HCT116 (cell line): ENCODE results near the gene ALAD. TPM values are rescaled to one million over a fixed set of nuclear protein-coding genes. Genes with fewer than 3 reads are reported as not detected.

Source experiments
- ATAC-seq: fragments of 200-7000 bp; cut with Tn5 transposase; 2 replicates; pipeline ENCODE4 v1.9.1; 2020; ENCODE audit warnings: mild to moderate bottlenecking, moderate library complexity
- BruUV-seq: library from RNA; stranded (reverse); fragments of 400-500 nt; replicated peaks from 2 replicates; lab custom pipeline; 2021; lab: Mats Ljungman, UMichigan
- CTCF ChIA-PET: fragments of 300-600 bp; sonication (Branson Sonifier 250); formaldehyde crosslinking; loops from one replicate; lab custom pipeline; 2021; ENCODE audit warnings: antibody characterized with exemption; lab: Charles Lee
- POLR2A ChIA-PET: fragments of 300-600, 350-600 bp; sonication (Branson Sonifier 250); formaldehyde crosslinking; loops from one replicate; lab custom pipeline; 2021; ENCODE audit warnings: antibody characterized with exemption; lab: Charles Lee
- RAD21 ChIA-PET, 2 experiments: fragments of 300-600 bp; sonication (Branson Sonifier 250); formaldehyde crosslinking; loops; one replicate each; lab custom pipeline; 2023; ENCODE audit warnings: low total read pairs in 2 of 2; ENCODE audit not compliant: uncharacterized antibody in 2 of 2, unreplicated experiment in 2 of 2, low non-redundant PET in 1 of 2; lab: Charles Lee
- DNase-seq: peaks from one replicate; pipeline ENCODE4 v3.0.0-alpha.2; 2010; ENCODE audit warnings: low read depth, low spot score
- H2AFZ ChIP-seq: fragments of 200-600 bp; shearing (Covaris generic), sonication (generic); 2 replicates; pipeline ENCODE4 v1.6.1; 2017; ENCODE audit warnings: low read depth, mixed run types, mixed read lengths, antibody characterized with exemption, low read length; ENCODE audit not compliant: poor library complexity, severe bottlenecking
- H3K27ac ChIP-seq: 2 replicates; pipeline ENCODE4 v1.5.1; 2012; ENCODE audit warnings: low read depth, low read length
- H3K27me3 ChIP-seq: fragments of 200-600 bp; sonication (generic); 2 replicates; pipeline ENCODE4 v1.6.1; 2016; ENCODE audit warnings: mixed run types, low read length, mixed read lengths; ENCODE audit not compliant: insufficient read depth
- H3K36me3 ChIP-seq, 2 experiments: fragments of 200-500 bp in 1 of 2; fragments of 200-600 bp in 1 of 2; sonication (Bioruptor generic) in 1 of 2; sonication (generic) in 1 of 2; 2 replicates each; pipeline versions ENCODE4 v1.5.1 to v1.6.1; 2014 to 2016; ENCODE audit warnings: low read length in 2 of 2, inconsistent platforms in 1 of 2, mixed read lengths in 1 of 2, mixed run types in 1 of 2; ENCODE audit not compliant: insufficient read depth in 2 of 2, control insufficient read depth in 1 of 2
- H3K4me1 ChIP-seq, 2 experiments: fragments of 200-600 bp in 1 of 2; sonication (generic) in 1 of 2; 2 replicates each; pipeline versions ENCODE4 v1.5.1 to v1.6.1; 2012 to 2017; ENCODE audit warnings: low read length in 2 of 2, inconsistent platforms in 1 of 2, mild to moderate bottlenecking in 1 of 2, mixed read lengths in 1 of 2, mixed run types in 1 of 2, moderate library complexity in 1 of 2; ENCODE audit not compliant: insufficient read depth in 2 of 2, control insufficient read depth in 1 of 2
- H3K4me2 ChIP-seq: fragments of 200-600 bp; sonication (generic); 2 replicates; pipeline ENCODE4 v1.6.1; 2017; ENCODE audit warnings: mixed run types, low read length, mixed read lengths
- H3K4me3 ChIP-seq, 2 experiments: fragments of 200-600 bp in 1 of 2; sonication (generic) in 1 of 2; replicated peaks in 1 of 2; 2 replicates each; pipeline ENCODE4 v1.5.1; 2011 to 2016; ENCODE audit warnings: low read length in 2 of 2, control low read depth in 1 of 2, low read depth in 1 of 2, mild to moderate bottlenecking in 1 of 2, mixed read lengths in 1 of 2, mixed run types in 1 of 2
- H3K79me2 ChIP-seq: fragments of 200-600 bp; sonication (generic); 2 replicates; pipeline ENCODE4 v1.6.1; 2017; ENCODE audit warnings: mild to moderate bottlenecking, mixed run types, low read length, moderate library complexity, mixed read lengths; ENCODE audit not compliant: insufficient read depth
- H3K9ac ChIP-seq: fragments of 200-600 bp; sonication (generic); 2 replicates; pipeline ENCODE4 v1.6.1; 2016; ENCODE audit warnings: low read length, mixed read lengths
- H3K9me2 ChIP-seq: fragments of 200-600 bp; sonication (generic), shearing (Covaris generic); 2 replicates; pipeline ENCODE4 v1.6.1; 2017; ENCODE audit warnings: mixed run types, mild to moderate bottlenecking, moderate library complexity; ENCODE audit not compliant: insufficient read depth
- H3K9me3 ChIP-seq, 2 experiments: fragments of 200-500 bp in 1 of 2; fragments of 200-600 bp in 1 of 2; sonication (Bioruptor generic) in 1 of 2; sonication (generic) in 1 of 2; 2 replicates each; pipeline ENCODE4 v1.6.1; 2014 to 2017; ENCODE audit warnings: low read length in 2 of 2, mixed read lengths in 2 of 2, inconsistent platforms in 1 of 2, low read depth in 1 of 2, mild to moderate bottlenecking in 1 of 2, mixed run types in 1 of 2, moderate library complexity in 1 of 2; ENCODE audit not compliant: control insufficient read depth in 1 of 2, insufficient read depth in 1 of 2
- H4K20me1 ChIP-seq: fragments of 200-600 bp; sonication (generic), shearing (Covaris generic); 2 replicates; pipeline ENCODE4 v1.6.1; 2017; ENCODE audit warnings: mixed run types, mild to moderate bottlenecking, moderate library complexity; ENCODE audit not compliant: insufficient read depth
- CBX3 ChIP-seq: IDR thresholded peaks from 2 replicates; pipeline ENCODE4 v1.6.1; 2012; ENCODE audit warnings: low read depth
- EGR1 ChIP-seq: IDR thresholded peaks from 2 replicates; pipeline ENCODE4 v1.6.1; 2012; ENCODE audit warnings: low read depth
- ELF1 ChIP-seq: IDR thresholded peaks from 2 replicates; pipeline ENCODE4 v1.6.1; 2012; ENCODE audit warnings: low read depth, borderline replicate concordance
- EZH2 ChIP-seq: fragments of 200-600 bp; sonication (generic); IDR thresholded peaks from 2 replicates; pipeline ENCODE4 v1.6.1; 2017; ENCODE audit warnings: antibody characterized with exemption, mixed run types
- EZH2phosphoT487 ChIP-seq: fragments of 200-600 bp; IDR thresholded peaks from 2 replicates; pipeline ENCODE4 v1.6.1; 2018; ENCODE audit warnings: antibody characterized with exemption, borderline replicate concordance
- FOSL1 ChIP-seq: IDR thresholded peaks from 2 replicates; pipeline ENCODE4 v1.6.1; 2012; ENCODE audit warnings: low read depth
- JUND ChIP-seq: IDR thresholded peaks from 2 replicates; pipeline ENCODE4 v1.6.1; 2012
- POLR2A ChIP-seq: IDR thresholded peaks from 2 replicates; pipeline ENCODE4 v1.7.0; 2011; ENCODE audit warnings: borderline replicate concordance; ENCODE audit not compliant: insufficient read depth, insufficient read length; ENCODE audit errors: extremely low read depth
- POLR2AphosphoS5 ChIP-seq: IDR thresholded peaks from 2 replicates; pipeline ENCODE4 v1.6.1; 2011; ENCODE audit warnings: mild to moderate bottlenecking, low read depth, low read length, moderate library complexity
- RAD21 ChIP-seq: IDR thresholded peaks from 2 replicates; pipeline ENCODE4 v1.6.1; 2012; ENCODE audit warnings: low read depth, mild to moderate bottlenecking
- SIN3A ChIP-seq: IDR thresholded peaks from 2 replicates; pipeline ENCODE4 v1.6.1; 2012; ENCODE audit warnings: low read depth
- SP1 ChIP-seq: IDR thresholded peaks from 2 replicates; pipeline ENCODE4 v1.6.1; 2012; ENCODE audit warnings: low read depth
- SRF ChIP-seq: IDR thresholded peaks from 2 replicates; pipeline ENCODE4 v1.6.1; 2012; ENCODE audit warnings: low read depth
- TCF7L2 ChIP-seq: IDR thresholded peaks from 2 replicates; pipeline ENCODE4 v1.7.0; 2011; ENCODE audit warnings: borderline replicate concordance, inconsistent platforms; ENCODE audit not compliant: insufficient read depth, insufficient read length; ENCODE audit errors: extremely low read depth
- YY1 ChIP-seq: IDR thresholded peaks from 2 replicates; pipeline ENCODE4 v1.6.1; 2011; ENCODE audit warnings: low read length, low read depth, moderate library complexity, mild to moderate bottlenecking; ENCODE audit not compliant: insufficient replicate concordance; ENCODE audit errors: extremely low read depth
- ZFX ChIP-seq: fragments of 450-650 bp; IDR thresholded peaks from 2 replicates; pipeline ENCODE4 v1.6.1; 2017
- ZNF274 ChIP-seq: fragments of 200-500 bp; sonication (Bioruptor generic); IDR thresholded peaks from 2 replicates; pipeline ENCODE4 v1.6.1; 2014; ENCODE audit warnings: mild to moderate bottlenecking, low read depth, low read length, inconsistent platforms
- intact Hi-C: fragments of 100-400 bp; cut with micrococcal nuclease; formaldehyde crosslinking; loops from 2 replicates; pipeline ENCODE4 v1.10.0; 2022
- total RNA-seq: library from RNA; stranded (reverse); gene quantifications from one replicate; pipeline ENCODE4 v1.2.1, GENCODE V29; 2021; ENCODE audit not compliant: unreplicated experiment
- TF ChIP-seq, protein P1 (sequence below), 3 experiments: fragments of 200-600 bp in 1 of 3; sonication (generic) in 1 of 3; IDR thresholded peaks in 2 of 3; conservative IDR thresholded peaks in 1 of 3; 2 replicates each; pipeline ENCODE4 v1.5.1; 2012 to 2017; ENCODE audit warnings: low read depth in 2 of 3, low read length in 2 of 3, antibody characterized with exemption in 1 of 3, borderline replicate concordance in 1 of 3, control low read depth in 1 of 3, mild to moderate bottlenecking in 1 of 3, mixed read lengths in 1 of 3, mixed run types in 1 of 3, moderate library complexity in 1 of 3; ENCODE audit not compliant: insufficient read depth in 1 of 3
- TF ChIP-seq, protein P2 (sequence below): IDR thresholded peaks from 2 replicates; pipeline ENCODE4 v1.6.1; 2012
- TF ChIP-seq, protein P3 (sequence below): IDR thresholded peaks from 2 replicates; pipeline ENCODE4 v1.6.1; 2012
- TF ChIP-seq, protein P4 (sequence below): IDR thresholded peaks from 2 replicates; pipeline ENCODE4 v1.6.1; 2011; ENCODE audit warnings: mild to moderate bottlenecking, low read length, moderate library complexity; ENCODE audit not compliant: insufficient replicate concordance; ENCODE audit errors: extremely low read depth

The ALAD gene
- total RNA-seq, 1 experiment from 2014 or later: 14.0 TPM

GRCh38 chr9:113349445-113350094 lies 51.5 kb downstream of the ALAD start, which contains the start of gene BSPRY:
Gene BSPRY (plus strand): TSS chr9:113349541. CDS start chr9:113349580, 39 bp downstream.
- peak within 1 kb of the TSS; percentile 98 for H3K4me2 ChIP-seq
- no peaks in the 10 kb centered on the region for H3K9me2 ChIP-seq
- peak within 1 kb of the TSS; percentile 99 for H2AFZ ChIP-seq
- H4K20me1 ChIP-seq: no peaks in the 10 kb centered on the region
- POLR2A ChIA-PET: interaction anchor here (1.8 kb wide), 1 partner anchor 9 kb away, joined by 13 read pairs; the partner anchor contains the start of gene WDR31
- no peaks in the 10 kb centered on the region for H3K9me3 ChIP-seq
- no peaks in the 10 kb centered on the region for H3K27me3 ChIP-seq
- peak; percentile 18 for DNase-seq
- peaks cover 22% of the 10 kb centered on the region for H3K79me2 ChIP-seq
- ATAC-seq: peak; percentile 94
- CTCF ChIA-PET: no interaction called here
- peak within 1 kb of the TSS; percentile 64 to 72 for H3K4me3 ChIP-seq
- RAD21 ChIA-PET: interaction anchor here in 1 of 2 experiments (0.5 to 0.6 kb wide), 2 partner anchors 27 to 749 kb away, joined by 3 to 6 read pairs; partner anchors contain the start of gene HDHD3
- no TSS peak for BruUV-seq
- H3K36me3 ChIP-seq: no peaks in the 10 kb centered on the region
- peaks cover 3 to 34% of the 10 kb centered on the region in 2 experiments; a peak in 3 of 4 replicates for H3K4me1 ChIP-seq
- H3K9ac ChIP-seq: peak within 1 kb of the TSS; percentile 71
- intact Hi-C loops: no loop called here
- peak within 1 kb of the TSS; percentile 52; the same call in 1 of the 2 replicates for H3K27ac ChIP-seq
- TF ChIP-seq SIN3A (no peak; the same call in 1 of the 2 replicates), EGR1 (no peak), SRF (no peak), POLR2AphosphoS5 (peak; percentile 82), POLR2A (no peak), ZFX (peak; percentile 31; the same call in 1 of the 2 replicates), EZH2 (no peak), YY1 (peak; percentile 82), ELF1 (no peak), SP1 (no peak), RAD21 (no peak), CBX3 (peak; percentile 63; the same call in 1 of the 2 replicates), JUND (peak; percentile 33; the same call in 1 of the 2 replicates), TCF7L2 (no peak), FOSL1 (peak; percentile 31), ZNF274 (no peak), EZH2phosphoT487 (no peak)
- TF ChIP-seq, protein P1, sequence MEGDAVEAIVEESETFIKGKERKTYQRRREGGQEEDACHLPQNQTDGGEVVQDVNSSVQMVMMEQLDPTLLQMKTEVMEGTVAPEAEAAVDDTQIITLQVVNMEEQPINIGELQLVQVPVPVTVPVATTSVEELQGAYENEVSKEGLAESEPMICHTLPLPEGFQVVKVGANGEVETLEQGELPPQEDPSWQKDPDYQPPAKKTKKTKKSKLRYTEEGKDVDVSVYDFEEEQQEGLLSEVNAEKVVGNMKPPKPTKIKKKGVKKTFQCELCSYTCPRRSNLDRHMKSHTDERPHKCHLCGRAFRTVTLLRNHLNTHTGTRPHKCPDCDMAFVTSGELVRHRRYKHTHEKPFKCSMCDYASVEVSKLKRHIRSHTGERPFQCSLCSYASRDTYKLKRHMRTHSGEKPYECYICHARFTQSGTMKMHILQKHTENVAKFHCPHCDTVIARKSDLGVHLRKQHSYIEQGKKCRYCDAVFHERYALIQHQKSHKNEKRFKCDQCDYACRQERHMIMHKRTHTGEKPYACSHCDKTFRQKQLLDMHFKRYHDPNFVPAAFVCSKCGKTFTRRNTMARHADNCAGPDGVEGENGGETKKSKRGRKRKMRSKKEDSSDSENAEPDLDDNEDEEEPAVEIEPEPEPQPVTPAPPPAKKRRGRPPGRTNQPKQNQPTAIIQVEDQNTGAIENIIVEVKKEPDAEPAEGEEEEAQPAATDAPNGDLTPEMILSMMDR (IDR thresholded peaks at IDR 0.05 in 2 of 3, conservative IDR thresholded peaks at IDR 0.05 in 1 of 3; ENCODE audit: borderline replicate concordance in 1 of 3, insufficient read depth in 1 of 3, low read depth in 2 of 3, low read length in 2 of 3): no peak
- TF ChIP-seq, protein P2, sequence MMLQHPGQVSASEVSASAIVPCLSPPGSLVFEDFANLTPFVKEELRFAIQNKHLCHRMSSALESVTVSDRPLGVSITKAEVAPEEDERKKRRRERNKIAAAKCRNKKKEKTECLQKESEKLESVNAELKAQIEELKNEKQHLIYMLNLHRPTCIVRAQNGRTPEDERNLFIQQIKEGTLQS: no peak
- TF ChIP-seq, protein P3, sequence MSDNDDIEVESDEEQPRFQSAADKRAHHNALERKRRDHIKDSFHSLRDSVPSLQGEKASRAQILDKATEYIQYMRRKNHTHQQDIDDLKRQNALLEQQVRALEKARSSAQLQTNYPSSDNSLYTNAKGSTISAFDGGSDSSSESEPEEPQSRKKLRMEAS: peak; percentile 52; the same call in 1 of the 2 replicates
- TF ChIP-seq, protein P4, sequence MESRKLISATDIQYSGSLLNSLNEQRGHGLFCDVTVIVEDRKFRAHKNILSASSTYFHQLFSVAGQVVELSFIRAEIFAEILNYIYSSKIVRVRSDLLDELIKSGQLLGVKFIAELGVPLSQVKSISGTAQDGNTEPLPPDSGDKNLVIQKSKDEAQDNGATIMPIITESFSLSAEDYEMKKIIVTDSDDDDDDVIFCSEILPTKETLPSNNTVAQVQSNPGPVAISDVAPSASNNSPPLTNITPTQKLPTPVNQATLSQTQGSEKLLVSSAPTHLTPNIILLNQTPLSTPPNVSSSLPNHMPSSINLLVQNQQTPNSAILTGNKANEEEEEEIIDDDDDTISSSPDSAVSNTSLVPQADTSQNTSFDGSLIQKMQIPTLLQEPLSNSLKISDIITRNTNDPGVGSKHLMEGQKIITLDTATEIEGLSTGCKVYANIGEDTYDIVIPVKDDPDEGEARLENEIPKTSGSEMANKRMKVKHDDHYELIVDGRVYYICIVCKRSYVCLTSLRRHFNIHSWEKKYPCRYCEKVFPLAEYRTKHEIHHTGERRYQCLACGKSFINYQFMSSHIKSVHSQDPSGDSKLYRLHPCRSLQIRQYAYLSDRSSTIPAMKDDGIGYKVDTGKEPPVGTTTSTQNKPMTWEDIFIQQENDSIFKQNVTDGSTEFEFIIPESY: no peak
